ENCODE data around the gene AK1.
A peak's percentile ranks its signal among the peaks of the same experiment; 100 is the strongest.

Gene AK1

GRCh38 chr9:127880143-127880542 lies 2.7 kb upstream of the AK1 start:
- Histone ChIP-seq H3K4me1 (ENCODE audit: insufficient read depth, low read length) (no peaks in the 10 kb centered on the region), H3K36me3 (ENCODE audit: insufficient read depth, low read length) (no peaks in the 10 kb centered on the region), H3K4me3 (ENCODE audit: low read length) (no peak overlapping the region), H3K27ac (ENCODE audit: low read depth, low read length) (no peak overlapping the region), H3K27me3 (ENCODE audit: insufficient read depth, low read length) (no peaks in the 10 kb centered on the region), H3K9ac (ENCODE audit: low read depth, low read length) (no peak overlapping the region), H3K9me3 (ENCODE audit: insufficient read depth, low read depth, low read length) (no peaks in the 10 kb centered on the region)
- 71% methylated on average over 6 of the region's 8 CpGs for WGBS

- Histone ChIP-seq H3K27me3 (ENCODE audit: insufficient read depth, low read length) (no peaks in the 10 kb centered on the region), H3K4me3 (ENCODE audit: low read length) (no peak overlapping the region), H3K36me3 (ENCODE audit: insufficient read depth, low read length) (no peaks in the 10 kb centered on the region), H3K4me1 (ENCODE audit: insufficient read depth, low read length) (no peaks in the 10 kb centered on the region), H3K9ac (ENCODE audit: low read depth, low read length) (no peak overlapping the region), H3K9me3 (ENCODE audit: insufficient read depth, low read depth, low read length) (no peaks in the 10 kb centered on the region), H3K27ac (ENCODE audit: low read depth, low read length) (no peak overlapping the region)
- WGBS: 86% methylated on average over 8 of the region's 8 CpGs
Observed at GRCh38 chr9:127878652-127879390, 1.3 kb upstream of the AK1 start.

GRCh38 chr9:127878001-127878651 lies 651 bp upstream of the AK1 start:
- H3K27ac ChIP-seq (ENCODE audit: low read depth, low read length): no peak overlapping the region
- 55% methylated on average over 18 of the region's 18 CpGs for WGBS

GRCh38 chr9:127876764-127877562 lies 512 bp downstream of the AK1 start:
- Histone ChIP-seq H3K27me3 (ENCODE audit: insufficient read depth, low read length) (no peaks in the 10 kb centered on the region), H3K9ac (ENCODE audit: low read depth, low read length) (peak overlapping the region; percentile 55), H3K36me3 (ENCODE audit: insufficient read depth, low read length) (no peaks in the 10 kb centered on the region), H3K4me1 (ENCODE audit: insufficient read depth, low read length) (no peaks in the 10 kb centered on the region), H3K4me3 (ENCODE audit: low read length) (peak overlapping the region; percentile 61), H3K27ac (ENCODE audit: low read depth, low read length) (no peak overlapping the region), H3K9me3 (ENCODE audit: insufficient read depth, low read depth, low read length) (no peaks in the 10 kb centered on the region)
- WGBS: 43% methylated on average over 26 of the region's 26 CpGs

More at GRCh38 chr9:127878001-127878651, 651 bp upstream of the AK1 start:
- Histone ChIP-seq H3K9ac (ENCODE audit: low read depth, low read length) (peak overlapping the region; percentile 7; the same call in 1 of the 2 replicates), H3K9me3 (ENCODE audit: insufficient read depth, low read depth, low read length) (no peaks in the 10 kb centered on the region), H3K4me1 (ENCODE audit: insufficient read depth, low read length) (no peaks in the 10 kb centered on the region), H3K27me3 (ENCODE audit: insufficient read depth, low read length) (no peaks in the 10 kb centered on the region), H3K36me3 (ENCODE audit: insufficient read depth, low read length) (no peaks in the 10 kb centered on the region), H3K4me3 (ENCODE audit: low read length) (peak overlapping the region; percentile 61)

- no peaks in the 10 kb centered on the region for H3K4me1 ChIP-seq (ENCODE audit: insufficient read depth, low read length)
- H3K36me3 ChIP-seq (ENCODE audit: insufficient read depth, low read length): no peaks in the 10 kb centered on the region
- H3K27me3 ChIP-seq (ENCODE audit: insufficient read depth, low read length): no peaks in the 10 kb centered on the region
- H3K27ac ChIP-seq (ENCODE audit: low read depth, low read length): no peak overlapping the region
- no peak overlapping the region for H3K9ac ChIP-seq (ENCODE audit: low read depth, low read length)
- no peaks in the 10 kb centered on the region for H3K9me3 ChIP-seq (ENCODE audit: insufficient read depth, low read depth, low read length)
- 87% methylated on average over 14 of the region's 14 CpGs for WGBS
- no peak overlapping the region for H3K4me3 ChIP-seq (ENCODE audit: low read length)
Observed at GRCh38 chr9:127876026-127876763, 1.3 kb downstream of the AK1 start.

GRCh38 chr9:127875306-127875966 lies 2.0 kb downstream of the AK1 start:
- H3K9ac ChIP-seq (ENCODE audit: low read depth, low read length): no peak overlapping the region
- H3K27ac ChIP-seq (ENCODE audit: low read depth, low read length): no peak overlapping the region
- H3K27me3 ChIP-seq (ENCODE audit: insufficient read depth, low read length): no peaks in the 10 kb centered on the region
- no peaks in the 10 kb centered on the region for H3K36me3 ChIP-seq (ENCODE audit: insufficient read depth, low read length)
- no peaks in the 10 kb centered on the region for H3K4me1 ChIP-seq (ENCODE audit: insufficient read depth, low read length)
- no peaks in the 10 kb centered on the region for H3K9me3 ChIP-seq (ENCODE audit: insufficient read depth, low read depth, low read length)
- no peak overlapping the region for H3K4me3 ChIP-seq (ENCODE audit: low read length)
- WGBS: 90% methylated on average over 10 of the region's 10 CpGs

- H3K4me3 ChIP-seq (ENCODE audit: low read length): no peak overlapping the region
- H3K9ac ChIP-seq (ENCODE audit: low read depth, low read length): no peak overlapping the region
- no peaks in the 10 kb centered on the region for H3K36me3 ChIP-seq (ENCODE audit: insufficient read depth, low read length)
- 95% methylated on average over 18 of the region's 19 CpGs for WGBS
- no peaks in the 10 kb centered on the region for H3K4me1 ChIP-seq (ENCODE audit: insufficient read depth, low read length)
- no peaks in the 10 kb centered on the region for H3K9me3 ChIP-seq (ENCODE audit: insufficient read depth, low read depth, low read length)
- no peaks in the 10 kb centered on the region for H3K27me3 ChIP-seq (ENCODE audit: insufficient read depth, low read length)
- H3K27ac ChIP-seq (ENCODE audit: low read depth, low read length): no peak overlapping the region
Observed at GRCh38 chr9:127874301-127875221, 2.9 kb downstream of the AK1 start.

DNA sequence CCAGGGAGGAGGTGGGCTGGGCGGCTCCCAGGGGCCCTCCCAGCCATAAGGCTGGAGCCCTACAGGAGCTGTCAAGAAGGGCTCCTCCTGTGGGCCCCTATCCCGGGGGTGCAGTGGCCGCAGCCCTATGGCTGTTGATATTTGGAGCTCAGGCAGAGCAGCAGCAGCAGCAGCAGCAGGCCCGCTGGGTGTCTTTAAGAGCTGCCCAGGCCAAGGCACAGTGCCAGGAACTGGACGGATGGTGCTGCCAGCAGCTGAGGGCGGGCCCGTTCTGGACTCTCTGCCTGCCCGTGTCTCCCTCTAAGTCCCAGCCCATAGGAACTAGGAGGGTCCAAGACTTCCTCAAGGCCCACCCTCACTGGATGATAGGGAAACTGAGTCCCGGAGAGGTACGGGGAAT lies 3.6 kb downstream of the AK1 start:
- 93% methylated on average over 10 of the region's 10 CpGs for WGBS
- Histone ChIP-seq H3K4me1 (ENCODE audit: insufficient read depth, low read length) (no peaks in the 10 kb centered on the region), H3K9me3 (ENCODE audit: insufficient read depth, low read depth, low read length) (no peaks in the 10 kb centered on the region), H3K9ac (ENCODE audit: low read depth, low read length) (no peak overlapping the region), H3K4me3 (ENCODE audit: low read length) (no peak overlapping the region), H3K27me3 (ENCODE audit: insufficient read depth, low read length) (no peaks in the 10 kb centered on the region), H3K36me3 (ENCODE audit: insufficient read depth, low read length) (no peaks in the 10 kb centered on the region), H3K27ac (ENCODE audit: low read depth, low read length) (no peak overlapping the region)

GRCh38 chr9:127873223-127873691 lies 4.2 kb downstream of the AK1 start:
- WGBS: 83% methylated on average over 19 of the region's 19 CpGs
- H3K36me3 ChIP-seq (ENCODE audit: insufficient read depth, low read length): no peaks in the 10 kb centered on the region
- H3K27me3 ChIP-seq (ENCODE audit: insufficient read depth, low read length): no peaks in the 10 kb centered on the region
- no peaks in the 10 kb centered on the region for H3K9me3 ChIP-seq (ENCODE audit: insufficient read depth, low read depth, low read length)
- no peak overlapping the region for H3K4me3 ChIP-seq (ENCODE audit: low read length)
- no peaks in the 10 kb centered on the region for H3K4me1 ChIP-seq (ENCODE audit: insufficient read depth, low read length)
- no peak overlapping the region for H3K9ac ChIP-seq (ENCODE audit: low read depth, low read length)
- no peak overlapping the region for H3K27ac ChIP-seq (ENCODE audit: low read depth, low read length)
